Epithelial cell of proximal tubule (primary cell): ENCODE results near the gene ARHGAP45. TPM values are rescaled to one million over a fixed set of nuclear protein-coding genes. Genes with fewer than 3 reads are reported as not detected.
"Not testable (repeated sequence)": the region's sequence is repeated elsewhere in the genome, so short reads cannot be mapped to it uniquely, and the experiment has no call there.

ENCODE experiments used
- DNase-seq: peaks from one replicate; pipeline ENCODE4 v3.0.0-alpha.2; 2011; ENCODE audit warnings: low read depth
- H3K4me3 ChIP-seq: 2 replicates; pipeline ENCODE4 v1.5.1; 2011; ENCODE audit warnings: low read depth, mild to moderate bottlenecking, low read length
- CTCF ChIP-seq: conservative IDR thresholded peaks from 2 replicates; pipeline ENCODE4 v1.5.1; 2012; ENCODE audit warnings: low read depth, mild to moderate bottlenecking, low read length
- total RNA-seq: library from RNA; depleted of rRNA; stranded (reverse); fragments of >200 nt; gene quantifications from 2 replicates; pipeline ENCODE4 v1.2.3, GENCODE V29; 2015

The ARHGAP45 gene
- total RNA-seq, 1 donor from 2014 or later: 6.7 TPM

GRCh38 chr19:1019980-1020867, 46.7 kb upstream of the ARHGAP45 start:
- DNase-seq: no peak
- H3K4me3 ChIP-seq: peak overlapping the region; percentile 94
- no peak for TF ChIP-seq CTCF

GRCh38 chr19:1020868-1021425, 46.0 kb upstream of the ARHGAP45 start, which contains the start of gene TMEM259:
TSS of gene TMEM259 (minus strand) at chr19:1021123. CDS start at chr19:1020996, 127 bp downstream.
- no peak for TF ChIP-seq CTCF
- peak within 1 kb of the TSS; percentile 94 for H3K4me3 ChIP-seq
- peak; percentile 81 for DNase-seq

GRCh38 chr19:1023883-1024188, 43.1 kb upstream of the ARHGAP45 start:
- DNase-seq, H3K4me3 ChIP-seq: not testable (repeated sequence)

GRCh38 chr19:1025080-1025479, 41.9 kb upstream of the ARHGAP45 start:
- H3K4me3 ChIP-seq, DNase-seq: not testable (repeated sequence)

GRCh38 chr19:1025960-1026782, 40.8 kb upstream of the ARHGAP45 start, which contains the start of gene CNN2:
TSS of gene CNN2 (plus strand) at chr19:1026608. CDS start at chr19:1026662, 54 bp downstream.
- peak within 1 kb of the TSS; percentile 97 for H3K4me3 ChIP-seq
- no peak for TF ChIP-seq CTCF
- no peak for DNase-seq

GRCh38 chr19:1026783-1027649, 40.0 kb upstream of the ARHGAP45 start:
- no peak for DNase-seq
- TF ChIP-seq CTCF: no peak
- peak overlapping the region; percentile 97 for H3K4me3 ChIP-seq

- no peak for TF ChIP-seq CTCF
- no peak for DNase-seq
- peak overlapping the region; percentile 97 for H3K4me3 ChIP-seq
These were observed 39.3 kb upstream of the ARHGAP45 start for GRCh38 chr19:1027650-1028061.
